PFSK-1 (cell line): ENCODE measurements around the gene APOC4.

Source experiments
- POLR2AphosphoS5 ChIP-seq: IDR thresholded peaks from 2 replicates; pipeline ENCODE4 v1.6.1; 2012; ENCODE audit warnings: low read depth, mild to moderate bottlenecking, control low read depth, low read length, moderate library complexity
- REST ChIP-seq, 2 experiments: IDR thresholded peaks; 2 replicates each; pipeline versions ENCODE4 v1.6.1 to v1.8.0; 2011 to 2012; ENCODE audit warnings: low read depth in 2 of 2, low read length in 2 of 2, control low read depth in 1 of 2, inconsistent platforms in 1 of 2, mild to moderate bottlenecking in 1 of 2, moderate library complexity in 1 of 2; ENCODE audit not compliant: insufficient read depth in 1 of 2

GRCh38 chr19:44925114-44925891 is 16.7 kb upstream of the APOC4 start:
- no peak for TF ChIP-seq POLR2AphosphoS5
- TF ChIP-seq REST (IDR thresholded peaks at IDR 0.05; ENCODE audit: insufficient read depth in 1 of 2, low read depth in 2 of 2, low read length in 2 of 2), result no peak
